Caki2 (cell line): Measurements from ENCODE around the gene FAM217B. TPM values are rescaled to one million over a fixed set of nuclear protein-coding genes. Genes with fewer than 3 reads are reported as not detected.
"Not testable (repeated sequence)": the region's sequence is repeated elsewhere in the genome, so short reads cannot be mapped to it uniquely, and the experiment has no call there.

ENCODE experiments used
- DNase-seq: peaks from one replicate; pipeline ENCODE4 v3.0.0-alpha.2; 2015; ENCODE audit warnings: low read depth
- in situ Hi-C: cut with HindIII; loops from 2 replicates; pipeline ENCODE4 v1.10.0; 2016; ENCODE audit warnings: low sequenced_read_pairs, low pct_unique_long_range_greater_than_20kb, mixed read lengths
- total RNA-seq: library from RNA; depleted of rRNA; stranded (reverse); fragments of >200 nt; shearing (Covaris generic); gene quantifications from 2 replicates; pipeline ENCODE4 v1.2.3, GENCODE V29; 2014; ENCODE audit warnings: low replicate concordance

Gene FAM217B
- total RNA-seq, 1 experiment from 2014 or later, result 10.4 TPM

- in situ Hi-C loops, result no loop called here
- DNase-seq, result no peak
These were observed 4.6 kb upstream of the FAM217B start for GRCh38 chr20:59935457-59936185.

GRCh38 chr20:59936409-59936808 is 3.8 kb upstream of the FAM217B start:
- in situ Hi-C loops, result no loop called here
- no peak for DNase-seq

GRCh38 chr20:59937150-59937549 is 3.0 kb upstream of the FAM217B start:
- DNase-seq, result no peak
- in situ Hi-C loops, result no loop called here

- in situ Hi-C loops, result no loop called here
- DNase-seq, result no peak
These were observed 2.0 kb upstream of the FAM217B start for GRCh38 chr20:59938221-59938620.

GRCh38 chr20:59938696-59939051 is 1.5 kb upstream of the FAM217B start:
- no peak for DNase-seq
- in situ Hi-C loops, result no loop called here

GRCh38 chr20:59939052-59939878 is 924 bp upstream of the FAM217B start:
- in situ Hi-C loops, result no loop called here
- no peak for DNase-seq

GRCh38 chr20:59939879-59940128 is 385 bp upstream of the FAM217B start:
- DNase-seq, result no peak
- in situ Hi-C loops, result no loop called here

- DNase-seq, result no peak
- in situ Hi-C loops, result no loop called here
These were observed 736 bp downstream of the FAM217B start for GRCh38 chr20:59940956-59941294.

- in situ Hi-C loops, result no loop called here
- DNase-seq, result no peak
These were observed 2.1 kb downstream of the FAM217B start for GRCh38 chr20:59942245-59942644.

- DNase-seq, result no peak
- in situ Hi-C loops, result no loop called here
These were observed 4.5 kb downstream of the FAM217B start for GRCh38 chr20:59944726-59945125.

GRCh38 chr20:59945175-59945574 is 5.0 kb downstream of the FAM217B start:
- in situ Hi-C loops, result no loop called here
- no peak for DNase-seq

GRCh38 chr20:59945731-59946130 is 5.5 kb downstream of the FAM217B start:
- in situ Hi-C loops, result no loop called here

GRCh38 chr20:59947376-59947775 is 7.2 kb downstream of the FAM217B start:
- DNase-seq, result no peak
- in situ Hi-C loops, result no loop called here

More at GRCh38 chr20:59945731-59946130, 5.5 kb downstream of the FAM217B start:
- no peak for DNase-seq

- in situ Hi-C loops, result no loop called here
- DNase-seq, result no peak
These were observed 8.0 kb downstream of the FAM217B start for GRCh38 chr20:59948212-59948611.

- in situ Hi-C loops, result no loop called here
- peak; percentile 45 for DNase-seq
These were observed 8.9 kb downstream of the FAM217B start for GRCh38 chr20:59948828-59949720.

GRCh38 chr20:59949911-59950310 is 9.7 kb downstream of the FAM217B start:
- no peak for DNase-seq
- in situ Hi-C loops, result no loop called here

- no peak for DNase-seq
- in situ Hi-C loops, result no loop called here
These were observed 14.5 kb downstream of the FAM217B start for GRCh38 chr20:59954718-59955117.

GRCh38 chr20:59955131-59955796 is 15.1 kb downstream of the FAM217B start:
- in situ Hi-C loops, result no loop called here
- DNase-seq, result peak; percentile 45

GRCh38 chr20:59957568-59957967 is 17.4 kb downstream of the FAM217B start:
- in situ Hi-C loops, DNase-seq: not testable (repeated sequence)
